22Rv1 (cell line): Measurements from ENCODE around the gene GNPTAB.

Experiments used
- ZFX ChIP-seq: fragments of 450-650 bp; IDR thresholded peaks from 2 replicates; pipeline ENCODE4 v1.6.1; 2017; ENCODE audit warnings: antibody characterized with exemption, borderline replicate concordance
- TF ChIP-seq, protein P1 (sequence below): fragments of 450-650 bp; IDR thresholded peaks from 2 replicates; pipeline ENCODE4 v1.5.1; 2017; ENCODE audit warnings: mild to moderate bottlenecking

DNA sequence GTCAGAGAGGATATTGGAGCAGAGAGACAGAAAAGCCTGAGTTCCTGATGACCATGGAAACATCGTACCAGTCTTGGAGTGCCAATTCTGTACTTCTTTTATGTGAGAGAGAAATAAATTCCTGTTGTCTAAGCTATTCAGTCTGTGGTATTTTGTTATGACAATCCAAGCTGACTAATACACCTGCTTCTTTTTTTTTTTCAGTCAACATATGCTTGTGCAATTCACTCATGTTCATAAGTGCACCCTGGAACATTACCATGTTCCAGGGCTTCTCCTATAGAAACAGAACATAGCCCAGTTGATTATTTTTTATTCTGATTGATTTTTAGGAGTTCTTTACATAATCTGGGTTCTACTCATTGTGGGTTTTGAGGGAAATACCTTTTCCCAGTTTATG, 135.1 kb downstream of the GNPTAB start:
- TF ChIP-seq, protein P1, sequence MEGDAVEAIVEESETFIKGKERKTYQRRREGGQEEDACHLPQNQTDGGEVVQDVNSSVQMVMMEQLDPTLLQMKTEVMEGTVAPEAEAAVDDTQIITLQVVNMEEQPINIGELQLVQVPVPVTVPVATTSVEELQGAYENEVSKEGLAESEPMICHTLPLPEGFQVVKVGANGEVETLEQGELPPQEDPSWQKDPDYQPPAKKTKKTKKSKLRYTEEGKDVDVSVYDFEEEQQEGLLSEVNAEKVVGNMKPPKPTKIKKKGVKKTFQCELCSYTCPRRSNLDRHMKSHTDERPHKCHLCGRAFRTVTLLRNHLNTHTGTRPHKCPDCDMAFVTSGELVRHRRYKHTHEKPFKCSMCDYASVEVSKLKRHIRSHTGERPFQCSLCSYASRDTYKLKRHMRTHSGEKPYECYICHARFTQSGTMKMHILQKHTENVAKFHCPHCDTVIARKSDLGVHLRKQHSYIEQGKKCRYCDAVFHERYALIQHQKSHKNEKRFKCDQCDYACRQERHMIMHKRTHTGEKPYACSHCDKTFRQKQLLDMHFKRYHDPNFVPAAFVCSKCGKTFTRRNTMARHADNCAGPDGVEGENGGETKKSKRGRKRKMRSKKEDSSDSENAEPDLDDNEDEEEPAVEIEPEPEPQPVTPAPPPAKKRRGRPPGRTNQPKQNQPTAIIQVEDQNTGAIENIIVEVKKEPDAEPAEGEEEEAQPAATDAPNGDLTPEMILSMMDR = no peak
- TF ChIP-seq ZFX = no peak
